Trophoblast cell (in vitro differentiated cells and primary cell): ENCODE measurements around the gene DGCR6L.
"Not testable (repeated sequence)": the region's sequence is repeated elsewhere in the genome, so short reads cannot be mapped to it uniquely, and the experiment has no call there.

Experiments used
- DNase-seq, 2 donors: peaks; one replicate each; pipeline ENCODE4 v3.0.0-alpha.2; 2016
- H2AFZ ChIP-seq: 2 replicates; pipeline ENCODE4 v1.6.1; 2013; ENCODE audit warnings: low read length, moderate library complexity, mild to moderate bottlenecking; ENCODE audit not compliant: insufficient read depth, poor library complexity
- H2AK5ac ChIP-seq: 2 replicates; pipeline ENCODE4 v1.6.1; 2013; ENCODE audit warnings: mild to moderate bottlenecking, low read length
- H2BK120ac ChIP-seq: 2 replicates; pipeline ENCODE4 v1.6.1; 2013; ENCODE audit warnings: low read length, mild to moderate bottlenecking, moderate library complexity; ENCODE audit not compliant: insufficient read depth, poor library complexity
- H2BK12ac ChIP-seq: 2 replicates; pipeline ENCODE4 v1.6.1; 2013; ENCODE audit warnings: mild to moderate bottlenecking, low read length, moderate library complexity
- H2BK5ac ChIP-seq: 2 replicates; pipeline ENCODE4 v1.6.1; 2013; ENCODE audit warnings: low read length, low read depth, moderate library complexity, mild to moderate bottlenecking; ENCODE audit not compliant: poor library complexity
- H3K14ac ChIP-seq: 2 replicates; pipeline ENCODE4 v1.6.1; 2013; ENCODE audit warnings: mild to moderate bottlenecking, low read length
- H3K18ac ChIP-seq: 2 replicates; pipeline ENCODE4 v1.6.1; 2013; ENCODE audit warnings: mild to moderate bottlenecking, low read length
- H3K23ac ChIP-seq: 2 replicates; pipeline ENCODE4 v1.6.1; 2013; ENCODE audit warnings: low read length
- H3K27ac ChIP-seq: 2 replicates; pipeline ENCODE4 v1.5.1; 2013; ENCODE audit warnings: low read depth, mild to moderate bottlenecking, inconsistent platforms, low read length, moderate library complexity
- H3K27me3 ChIP-seq: 2 replicates; pipeline ENCODE4 v1.6.1; 2013; ENCODE audit warnings: inconsistent platforms, mild to moderate bottlenecking, low read length, moderate library complexity; ENCODE audit not compliant: insufficient read depth
- H3K36me3 ChIP-seq, 2 experiments: 1 replicate in 1 of 2; 2 replicates in 1 of 2; pipeline ENCODE4 v1.6.1; 2013; ENCODE audit warnings: low read length in 2 of 2, mild to moderate bottlenecking in 2 of 2, moderate library complexity in 1 of 2; ENCODE audit not compliant: insufficient read depth in 2 of 2, control insufficient read depth in 1 of 2
- H3K4ac ChIP-seq: 2 replicates; pipeline ENCODE4 v1.6.1; 2013; ENCODE audit warnings: low read depth, mild to moderate bottlenecking, low read length, moderate library complexity
- H3K4me1 ChIP-seq, 2 experiments: 1 replicate in 1 of 2; 2 replicates in 1 of 2; pipeline ENCODE4 v1.6.1; 2013; ENCODE audit warnings: low read length in 2 of 2, mild to moderate bottlenecking in 2 of 2, moderate library complexity in 1 of 2; ENCODE audit not compliant: insufficient read depth in 2 of 2, control insufficient read depth in 1 of 2
- H3K4me2 ChIP-seq: 2 replicates; pipeline ENCODE4 v1.6.1; 2013; ENCODE audit warnings: inconsistent platforms, mild to moderate bottlenecking, low read length, moderate library complexity
- H3K4me3 ChIP-seq: 2 replicates; pipeline ENCODE4 v1.5.1; 2013; ENCODE audit warnings: mild to moderate bottlenecking, low read depth, low read length, inconsistent platforms
- H3K79me1 ChIP-seq: one replicate; pipeline ENCODE4 v1.6.1; 2013; ENCODE audit warnings: low read length
- H3K79me2 ChIP-seq: 2 replicates; pipeline ENCODE4 v1.6.1; 2013; ENCODE audit warnings: low read length, mild to moderate bottlenecking; ENCODE audit not compliant: control insufficient read depth, insufficient read depth, poor library complexity
- H3K9ac ChIP-seq: 2 replicates; pipeline ENCODE4 v1.6.1; 2013; ENCODE audit warnings: mild to moderate bottlenecking, low read length
- H3K9me3 ChIP-seq: 2 replicates; pipeline ENCODE4 v1.6.1; 2013; ENCODE audit warnings: low read depth, mild to moderate bottlenecking, control low read depth, inconsistent platforms, low read length; ENCODE audit not compliant: insufficient read depth
- H4K12ac ChIP-seq: 2 replicates; pipeline ENCODE4 v1.6.1; 2013; ENCODE audit warnings: low read depth, mild to moderate bottlenecking, low read length, moderate library complexity
- H4K8ac ChIP-seq: 2 replicates; pipeline ENCODE4 v1.6.1; 2013; ENCODE audit warnings: low read depth, mild to moderate bottlenecking, low read length, moderate library complexity
- H4K91ac ChIP-seq: one replicate; pipeline ENCODE4 v1.6.1; 2013; ENCODE audit warnings: low read depth, mild to moderate bottlenecking, low read length, moderate library complexity
- WGBS: extraction: QIAGEN DNeasy Blood & Tissue Kit; methylation state at CpG from one replicate; pipeline ENCODE4 v1.1.7; 2013; ENCODE audit warnings: missing lambda C conversion rate; ENCODE audit not compliant: insufficient read length, insufficient coverage; ENCODE audit errors: extremely low coverage; 5-methylcytosine and 5-hydroxymethylcytosine counted together

Gene DGCR6L

DNA sequence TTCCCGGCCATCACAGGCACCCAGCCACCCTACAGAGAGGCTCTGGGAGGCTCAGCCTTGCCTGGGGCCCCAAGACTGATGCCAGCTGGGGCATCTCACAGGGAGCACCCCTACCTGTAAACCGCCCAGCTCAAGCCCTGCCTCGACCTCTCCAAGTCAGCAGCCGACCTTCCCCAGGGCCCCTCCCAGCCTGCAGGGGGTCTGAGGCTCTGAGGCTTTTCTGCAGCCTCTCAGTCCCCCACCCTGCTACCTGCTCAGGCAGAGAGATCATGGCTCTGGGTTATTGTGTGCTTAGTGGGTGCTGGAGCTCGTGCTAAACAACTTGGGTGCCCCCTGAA lies 28.6 kb downstream of the DGCR6L start:
- no peaks in the 10 kb centered on the region for H3K9me3 ChIP-seq
- no CpG with 5 or more reads among the region's 5 CpGs for WGBS
- H3K4ac ChIP-seq, result no peak overlapping the region

DNA sequence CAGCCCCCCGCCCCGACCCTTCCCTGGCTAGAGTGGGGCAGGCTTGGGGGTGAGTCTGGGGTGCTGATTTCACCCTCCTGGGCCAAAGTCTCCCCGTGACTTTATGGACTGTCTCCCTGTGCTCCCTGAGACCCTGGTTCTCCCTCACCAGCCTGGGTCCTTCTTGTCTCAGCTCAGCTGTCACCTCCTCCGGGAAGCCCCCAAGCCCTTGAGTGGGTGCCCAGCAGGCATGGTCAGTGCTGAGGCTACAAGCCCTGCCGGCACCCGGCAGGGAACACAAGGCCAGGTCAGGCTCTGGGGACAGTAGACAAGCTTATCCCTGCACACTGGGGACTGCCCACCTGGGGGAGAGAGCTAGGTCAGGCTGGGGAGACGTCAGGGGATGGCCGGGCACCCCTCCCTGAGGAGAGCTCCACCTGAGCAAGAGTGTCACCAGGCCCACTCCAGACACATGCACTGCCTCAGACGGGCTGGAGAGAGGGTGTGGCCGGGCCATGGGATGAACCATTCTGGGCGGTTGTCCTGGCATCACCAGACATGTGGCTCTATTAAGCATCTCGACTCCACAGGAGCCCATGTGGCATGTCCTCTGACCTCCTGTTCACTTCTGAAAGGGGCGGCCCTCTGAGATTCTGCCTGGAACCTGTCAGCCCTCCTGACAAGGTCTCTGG lies 29.1 kb downstream of the DGCR6L start:
- H4K91ac ChIP-seq, result no peak overlapping the region
- no peak overlapping the region for H2AFZ ChIP-seq
- H3K4me2 ChIP-seq, result no peak overlapping the region
- H3K4me3 ChIP-seq, result no peak overlapping the region
- no peak overlapping the region for H3K4ac ChIP-seq
- no peak overlapping the region for H3K23ac ChIP-seq
- no peaks in the 10 kb centered on the region for H3K4me1 ChIP-seq
- no peak overlapping the region for H3K18ac ChIP-seq
- H3K79me1 ChIP-seq, result no peaks in the 10 kb centered on the region
- no peaks in the 10 kb centered on the region for H3K36me3 ChIP-seq
- no peak overlapping the region for H2BK120ac ChIP-seq
- H2BK12ac ChIP-seq, result no peak overlapping the region
- WGBS, result no CpG with 5 or more reads among the region's 13 CpGs
- H3K9ac ChIP-seq, result no peak overlapping the region
- no peaks in the 10 kb centered on the region for H3K79me2 ChIP-seq
- H3K9me3 ChIP-seq, result no peaks in the 10 kb centered on the region
- H2BK5ac ChIP-seq, result no peak overlapping the region
- no peak overlapping the region for H4K12ac ChIP-seq
- no peak for DNase-seq
- no peak overlapping the region for H4K8ac ChIP-seq
- no peak overlapping the region for H3K27ac ChIP-seq
- H3K27me3 ChIP-seq, result no peaks in the 10 kb centered on the region
- no peak overlapping the region for H2AK5ac ChIP-seq
- no peak overlapping the region for H3K14ac ChIP-seq

More for the DNA sequence above, 28.6 kb downstream of the DGCR6L start:
- Histone ChIP-seq H3K36me3 (no peaks in the 10 kb centered on the region), H2BK5ac (no peak overlapping the region), H3K4me3 (no peak overlapping the region), H2BK120ac (no peak overlapping the region), H3K23ac (no peak overlapping the region), H3K14ac (no peak overlapping the region), H3K18ac (no peak overlapping the region), H3K79me1 (no peaks in the 10 kb centered on the region), H4K8ac (no peak overlapping the region), H2AFZ (no peak overlapping the region), H3K4me1 (no peaks in the 10 kb centered on the region), H2BK12ac (no peak overlapping the region), H2AK5ac (no peak overlapping the region), H4K91ac (no peak overlapping the region), H4K12ac (no peak overlapping the region), H3K4me2 (no peak overlapping the region), H3K27me3 (no peaks in the 10 kb centered on the region), H3K27ac (no peak overlapping the region), H3K9ac (no peak overlapping the region), H3K79me2 (no peaks in the 10 kb centered on the region)
- DNase-seq, result no peak

- H2BK5ac ChIP-seq, result no peak overlapping the region
- no CpG with 5 or more reads among the region's 10 CpGs for WGBS
- no peak for DNase-seq
These were observed 29.8 kb downstream of the DGCR6L start for GRCh38 chr22:20290045-20290392.

GRCh38 chr22:20289182-20290044 lies 30.4 kb downstream of the DGCR6L start:
- H3K9me3 ChIP-seq, H2BK120ac ChIP-seq, H3K4me1 ChIP-seq, H3K23ac ChIP-seq, H3K4ac ChIP-seq, H3K36me3 ChIP-seq, H2BK12ac ChIP-seq, H3K4me2 ChIP-seq, H2AK5ac ChIP-seq, H2BK5ac ChIP-seq, H3K79me2 ChIP-seq, H4K8ac ChIP-seq, H3K9ac ChIP-seq, H3K27me3 ChIP-seq, H3K79me1 ChIP-seq, H3K18ac ChIP-seq, H3K4me3 ChIP-seq, H2AFZ ChIP-seq, H4K91ac ChIP-seq, H4K12ac ChIP-seq, DNase-seq, H3K14ac ChIP-seq, H3K27ac ChIP-seq: not testable (repeated sequence)
- WGBS, result no CpG with 5 or more reads among the region's 23 CpGs

More at GRCh38 chr22:20290045-20290392, 29.8 kb downstream of the DGCR6L start:
- H3K27me3 ChIP-seq, result no peaks in the 10 kb centered on the region
- H2AFZ ChIP-seq, result no peak overlapping the region
- no peaks in the 10 kb centered on the region for H3K4me1 ChIP-seq
- no peaks in the 10 kb centered on the region for H3K79me1 ChIP-seq
- no peak overlapping the region for H3K4me2 ChIP-seq
- H3K14ac ChIP-seq, result no peak overlapping the region
- no peak overlapping the region for H3K27ac ChIP-seq
- no peak overlapping the region for H4K91ac ChIP-seq
- H3K9ac ChIP-seq, result no peak overlapping the region
- no peaks in the 10 kb centered on the region for H3K9me3 ChIP-seq
- no peak overlapping the region for H4K12ac ChIP-seq
- H3K23ac ChIP-seq, result no peak overlapping the region
- no peak overlapping the region for H4K8ac ChIP-seq
- H2BK120ac ChIP-seq, result no peak overlapping the region
- H3K79me2 ChIP-seq, result no peaks in the 10 kb centered on the region
- no peak overlapping the region for H3K18ac ChIP-seq
- no peak overlapping the region for H3K4me3 ChIP-seq
- no peaks in the 10 kb centered on the region for H3K36me3 ChIP-seq
- H2BK12ac ChIP-seq, result no peak overlapping the region
- H3K4ac ChIP-seq, result no peak overlapping the region
- H2AK5ac ChIP-seq, result no peak overlapping the region
